Mucosa of gallbladder (tissue), 1 donor: ENCODE data around the gene BABAM2. TPM values are rescaled to one million over a fixed set of nuclear protein-coding genes. Genes with fewer than 3 reads are reported as not detected.
A peak's percentile ranks its signal among the peaks of the same experiment; 100 is the strongest.

Source experiments
- DNase-seq: peaks from one replicate; pipeline ENCODE4 v3.0.0-alpha.2; 2020; ENCODE audit warnings: low spot score
- total RNA-seq: library from RNA; stranded (reverse); gene quantifications from one replicate; pipeline ENCODE4 v1.2.1, GENCODE V29; 2021
- donor health status: DM: no; HTN: no; CAD: no.

The BABAM2 gene
- total RNA-seq, 1 donor from 2014 or later, result 47.3 TPM

DNA sequence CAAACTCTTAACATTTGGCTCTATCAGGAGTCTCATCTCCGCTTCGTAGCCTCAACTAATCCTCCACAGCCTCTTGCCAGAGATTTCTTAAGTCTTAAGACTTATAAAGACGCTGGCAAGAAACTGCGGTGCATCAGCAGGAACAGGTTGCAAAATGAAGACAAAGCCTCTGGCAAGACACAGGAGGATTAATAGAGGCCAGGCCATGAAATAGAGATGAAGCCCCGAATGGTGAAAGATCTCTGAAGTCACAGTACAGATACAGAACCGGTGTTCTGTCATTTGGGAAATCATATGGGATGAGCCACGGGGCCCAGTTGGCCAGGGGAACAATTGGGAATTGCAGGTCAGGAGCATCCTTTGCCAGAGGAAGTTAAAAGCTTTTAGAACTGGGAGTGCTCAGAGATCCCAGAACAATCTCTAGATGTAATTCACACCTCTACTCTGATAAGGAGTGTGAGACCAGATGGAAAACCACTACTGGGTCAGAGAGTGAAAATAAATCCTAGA is 311.2 kb downstream of the BABAM2 start:
- DNase-seq, result no peak

DNA sequence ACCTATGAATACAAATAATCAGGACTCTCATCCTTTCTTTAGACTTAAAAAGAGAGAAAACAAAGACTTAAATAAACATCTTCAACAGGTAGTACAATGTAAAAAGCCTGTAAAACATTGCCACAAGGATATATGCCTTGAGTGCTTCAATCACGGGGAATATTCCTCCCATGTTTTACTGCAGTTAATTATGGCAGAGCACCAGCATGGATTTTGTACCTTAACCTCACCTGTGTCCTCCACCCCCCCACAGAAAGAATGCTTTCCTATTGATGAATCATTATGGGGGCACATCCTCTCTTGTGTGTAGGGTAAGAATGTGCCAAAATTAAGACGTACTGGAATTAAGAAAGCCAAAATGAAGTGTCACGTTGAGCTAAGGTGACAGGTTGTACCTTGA is 312.2 kb downstream of the BABAM2 start:
- no peak for DNase-seq

DNA sequence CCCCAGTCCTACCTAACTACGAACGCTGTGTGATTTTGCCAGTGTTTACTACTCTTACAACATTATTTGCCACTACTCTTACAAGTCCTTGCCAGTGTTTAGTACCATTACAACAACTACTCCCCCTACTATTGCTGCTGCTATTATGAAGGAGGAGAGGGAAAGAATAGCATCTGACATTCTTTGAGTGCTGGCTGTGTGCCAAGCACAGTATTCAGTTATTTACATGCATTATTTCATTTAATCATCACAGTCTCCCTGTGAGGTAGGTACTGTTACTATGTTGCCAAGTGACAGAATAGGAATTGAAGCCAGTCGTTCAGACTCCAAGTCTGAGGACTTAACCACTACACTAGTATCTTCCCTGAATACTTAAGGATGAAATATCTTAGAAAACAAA is 316.2 kb downstream of the BABAM2 start:
- no peak for DNase-seq

GRCh38 chr2:28209261-28209691 is 318.7 kb downstream of the BABAM2 start:
- DNase-seq, result peak; percentile 60

DNA sequence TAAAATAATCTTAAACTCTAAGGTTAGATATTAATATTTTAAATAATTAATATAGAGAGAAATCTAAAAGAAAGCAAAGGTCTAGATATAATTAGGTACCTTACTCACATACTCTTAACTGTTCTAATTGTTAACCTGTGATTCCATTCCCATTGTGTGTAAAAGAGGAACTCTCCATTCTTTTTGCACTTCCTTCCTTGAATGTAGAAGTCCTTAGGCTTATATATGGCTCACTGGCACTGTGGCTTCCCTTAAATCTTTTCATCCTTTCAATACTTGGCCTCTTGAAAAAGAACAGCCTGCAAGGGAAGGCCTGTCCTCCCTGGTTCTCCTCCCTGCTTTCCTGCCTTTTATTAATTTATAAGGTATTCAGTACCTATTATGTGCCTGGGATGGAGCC is 319.3 kb downstream of the BABAM2 start:
- DNase-seq, result no peak

GRCh38 chr2:28210535-28210934 is 320.0 kb downstream of the BABAM2 start:
- DNase-seq, result no peak

GRCh38 chr2:28216331-28216730 is 325.8 kb downstream of the BABAM2 start:
- DNase-seq, result no peak

DNA sequence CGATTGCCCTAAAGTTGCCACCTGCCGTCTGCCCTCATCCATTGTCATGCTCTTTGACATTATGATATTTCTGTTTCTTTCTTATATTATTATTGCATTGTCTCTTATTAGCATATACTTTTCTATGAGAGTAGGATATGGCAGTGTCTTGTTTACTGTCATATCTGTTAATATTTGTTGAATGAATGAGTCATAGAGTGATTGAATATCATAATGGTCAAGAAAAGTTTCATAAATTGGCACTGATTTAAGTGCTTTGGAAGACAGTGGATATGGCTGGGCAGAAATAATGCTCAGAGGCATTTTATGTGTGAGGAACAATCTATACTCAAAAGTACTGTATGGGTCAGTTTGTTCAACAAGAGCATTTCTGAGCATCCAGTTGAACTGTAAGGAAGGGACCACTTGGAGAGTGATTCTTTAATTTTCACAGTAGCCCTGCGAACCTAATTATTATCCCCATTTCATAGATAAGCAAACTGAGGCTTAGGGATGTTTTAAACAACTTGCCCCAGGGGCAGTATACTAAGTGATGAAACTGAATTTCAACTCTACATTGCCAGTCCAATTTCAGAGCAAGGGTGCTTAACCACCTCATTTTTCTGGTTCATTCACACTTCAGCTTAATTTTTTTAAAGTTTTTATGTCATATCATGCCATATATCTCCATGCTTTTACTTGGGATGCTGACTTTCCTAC is 326.7 kb downstream of the BABAM2 start:
- no peak for DNase-seq

DNA sequence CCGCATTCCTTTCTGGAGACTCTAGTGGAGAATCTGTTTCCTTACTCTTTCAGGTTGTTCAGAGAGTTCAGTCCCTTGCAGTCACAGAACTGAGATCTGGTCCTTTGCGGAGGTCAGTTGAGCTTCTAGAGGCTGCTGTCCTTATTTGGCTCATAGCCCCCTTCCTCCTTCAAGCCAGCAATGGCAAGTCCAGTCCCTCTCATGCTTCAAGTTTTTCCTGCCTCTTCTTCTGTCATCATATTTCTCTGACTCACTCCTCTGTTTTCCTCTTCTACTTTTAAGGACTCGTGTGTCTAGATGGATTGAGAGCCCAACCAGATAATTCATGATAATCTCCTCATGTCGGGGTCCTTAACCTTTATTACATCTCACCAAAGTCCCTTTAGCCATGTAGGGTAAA is 328.6 kb downstream of the BABAM2 start:
- DNase-seq, result no peak

DNA sequence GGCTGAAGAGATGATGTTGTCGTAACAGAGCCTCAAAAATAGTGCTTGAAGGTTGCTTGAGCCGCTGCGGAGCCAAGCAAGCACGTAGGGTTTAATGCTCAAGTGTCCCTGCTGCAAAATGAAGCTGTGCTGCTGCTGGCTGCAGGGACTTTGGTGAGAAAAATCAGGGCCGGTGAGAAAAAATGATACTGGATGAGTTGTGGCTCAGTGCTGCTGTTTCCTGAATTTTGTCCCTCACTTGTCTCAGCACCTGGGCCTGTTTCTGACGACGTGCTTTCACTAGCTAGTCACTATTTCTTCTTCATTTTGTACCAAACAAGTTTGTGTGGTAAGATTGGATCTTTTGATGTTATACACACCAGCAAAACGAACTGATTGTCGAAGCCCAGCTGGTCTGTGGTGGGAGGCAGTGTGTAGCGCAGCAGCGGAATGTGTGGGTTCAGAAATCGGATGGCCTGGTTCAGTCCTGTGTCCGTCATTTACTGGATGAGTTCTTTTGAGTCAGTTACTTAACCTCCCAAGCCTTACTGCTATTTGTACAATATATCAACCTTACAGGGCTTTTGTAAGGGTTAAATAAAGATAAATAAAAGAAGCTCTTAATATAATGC is 329.3 kb downstream of the BABAM2 start:
- no peak for DNase-seq

- no peak for DNase-seq
Observed at GRCh38 chr2:28224648-28225472, 334.3 kb downstream of the BABAM2 start.

GRCh38 chr2:28225473-28226080 is 335.0 kb downstream of the BABAM2 start:
- DNase-seq, result no peak

DNA sequence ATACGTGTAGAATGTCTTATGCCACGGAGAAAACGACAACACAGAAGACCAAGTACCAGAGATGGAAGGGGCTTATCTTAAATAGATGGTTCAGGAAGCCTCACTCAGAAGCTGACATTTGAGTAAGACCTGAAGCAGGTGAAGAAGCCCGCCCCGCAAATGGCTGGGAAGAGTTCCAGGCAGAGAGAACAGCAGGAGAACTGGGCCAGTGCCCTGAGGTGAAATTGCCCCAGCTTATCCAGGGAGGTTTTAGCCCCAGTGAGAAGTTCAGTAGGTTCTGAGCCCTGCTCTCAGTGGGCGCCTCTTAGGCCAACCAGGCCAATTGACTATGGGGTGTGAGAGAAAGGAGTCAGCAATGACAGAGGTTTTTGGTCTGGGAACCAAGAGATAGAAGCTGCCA is 336.0 kb downstream of the BABAM2 start:
- no peak for DNase-seq

DNA sequence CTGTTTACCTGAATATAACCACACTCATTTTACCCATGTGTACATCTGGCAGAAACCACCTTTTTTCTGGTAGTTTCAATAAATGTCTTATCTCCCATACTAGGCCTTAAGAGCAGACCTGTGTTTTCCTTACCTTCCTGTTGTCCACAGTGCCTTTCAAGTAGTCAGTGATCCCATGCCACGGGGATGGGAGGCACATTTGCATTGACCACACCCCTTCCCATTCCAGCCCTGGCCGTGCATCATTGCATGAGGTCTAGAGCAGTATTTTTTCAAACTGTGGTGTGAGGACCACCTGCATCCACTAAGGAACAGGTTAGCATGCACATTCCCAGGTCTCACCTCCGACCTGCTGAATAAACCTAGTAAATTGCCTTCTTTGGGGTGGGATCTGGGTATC is 337.0 kb downstream of the BABAM2 start:
- DNase-seq, result no peak

GRCh38 chr2:28228434-28228995 is 338.0 kb downstream of the BABAM2 start:
- DNase-seq, result no peak

DNA sequence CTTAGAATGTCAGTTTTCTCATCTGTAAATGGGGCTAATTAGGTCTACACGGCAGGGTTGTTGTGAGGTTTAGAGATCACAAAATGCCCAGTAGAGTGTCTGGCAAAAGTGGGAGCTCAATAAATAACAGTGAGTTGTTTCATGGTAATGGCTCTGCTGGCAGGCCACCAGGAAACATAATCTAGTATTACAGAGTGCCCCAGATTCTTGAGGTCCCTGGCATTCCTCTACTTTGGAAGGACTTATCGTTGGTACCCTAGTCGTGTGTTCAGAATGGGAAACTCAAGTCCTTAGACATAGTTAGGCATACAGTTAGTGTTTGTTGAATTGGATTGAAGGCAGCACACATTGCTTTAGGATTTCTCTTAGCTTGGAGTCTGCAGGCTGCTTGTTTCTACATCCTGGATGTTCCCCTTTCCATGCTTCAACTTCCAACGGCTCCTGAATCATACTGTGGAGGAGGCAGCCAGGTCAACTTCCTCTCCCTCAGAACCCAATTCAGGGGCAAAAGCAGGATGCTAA is 340.6 kb downstream of the BABAM2 start:
- DNase-seq, result no peak

GRCh38 chr2:28232295-28232694 is 341.8 kb downstream of the BABAM2 start:
- DNase-seq, result no peak

- DNase-seq, result peak; percentile 14
Observed at GRCh38 chr2:28233164-28233676, 342.7 kb downstream of the BABAM2 start.

- DNase-seq, result no peak
Observed at GRCh38 chr2:28234807-28235206, 344.3 kb downstream of the BABAM2 start.

GRCh38 chr2:28239207-28239606 is 348.7 kb downstream of the BABAM2 start:
- DNase-seq, result no peak

DNA sequence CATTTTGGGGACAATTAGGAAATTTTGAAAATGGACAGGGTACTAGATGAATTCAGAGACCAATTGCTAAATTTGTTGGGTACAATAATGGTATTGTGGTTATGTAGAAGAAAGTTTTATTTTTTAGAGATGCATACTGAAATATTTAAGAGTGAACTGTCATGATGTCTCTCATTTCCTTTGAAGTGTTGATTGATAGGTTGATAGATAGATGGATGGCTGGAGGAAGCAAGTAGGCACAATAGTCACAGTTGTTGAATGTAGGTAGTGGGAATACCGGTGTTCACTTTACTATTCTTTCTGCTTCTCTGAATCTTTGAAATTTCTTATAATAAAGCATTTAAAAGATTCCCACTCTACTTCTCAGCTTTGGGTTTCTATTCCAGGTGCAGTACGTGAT is 350.4 kb downstream of the BABAM2 start:
- DNase-seq, result no peak
